Measurements from ENCODE around the gene GPRIN3. TPM values are rescaled to one million over a fixed set of nuclear protein-coding genes. Genes with fewer than 3 reads are reported as not detected.

GPRIN3 gene
- total and polyA plus RNA-seq, 2 experiments from 2014 or later = 5.1 to 18.0 TPM

DNA sequence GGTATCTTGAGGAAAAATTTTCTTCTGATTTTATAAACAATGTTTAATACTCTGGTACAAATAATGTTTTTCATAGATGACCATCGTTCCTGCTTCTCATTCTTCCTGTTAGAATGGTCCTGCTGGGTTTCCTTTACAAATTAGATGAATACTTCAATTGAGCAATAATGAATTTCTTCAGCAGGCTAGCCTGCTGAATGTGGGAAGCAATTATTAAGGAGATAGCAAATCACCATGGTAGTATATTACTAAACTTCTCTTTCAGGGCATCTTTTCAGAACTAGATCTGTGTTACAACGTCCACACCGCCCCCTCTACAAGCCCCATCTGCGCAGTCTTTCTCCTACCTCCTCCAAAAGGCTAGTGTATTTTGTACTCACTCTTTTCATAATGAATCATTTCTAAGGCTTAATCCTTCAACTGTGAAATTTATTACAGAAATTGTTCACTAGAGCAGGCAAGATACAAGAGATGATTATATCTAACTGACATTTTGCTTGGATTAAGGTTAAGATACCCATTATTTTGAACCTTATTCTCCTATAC, 38.4 kb downstream of the GPRIN3 start:
- no peak for DNase-seq (ENCODE audit: low read depth in 1 of 2, low spot score in 1 of 2)
- TF ChIP-seq, protein P1, sequence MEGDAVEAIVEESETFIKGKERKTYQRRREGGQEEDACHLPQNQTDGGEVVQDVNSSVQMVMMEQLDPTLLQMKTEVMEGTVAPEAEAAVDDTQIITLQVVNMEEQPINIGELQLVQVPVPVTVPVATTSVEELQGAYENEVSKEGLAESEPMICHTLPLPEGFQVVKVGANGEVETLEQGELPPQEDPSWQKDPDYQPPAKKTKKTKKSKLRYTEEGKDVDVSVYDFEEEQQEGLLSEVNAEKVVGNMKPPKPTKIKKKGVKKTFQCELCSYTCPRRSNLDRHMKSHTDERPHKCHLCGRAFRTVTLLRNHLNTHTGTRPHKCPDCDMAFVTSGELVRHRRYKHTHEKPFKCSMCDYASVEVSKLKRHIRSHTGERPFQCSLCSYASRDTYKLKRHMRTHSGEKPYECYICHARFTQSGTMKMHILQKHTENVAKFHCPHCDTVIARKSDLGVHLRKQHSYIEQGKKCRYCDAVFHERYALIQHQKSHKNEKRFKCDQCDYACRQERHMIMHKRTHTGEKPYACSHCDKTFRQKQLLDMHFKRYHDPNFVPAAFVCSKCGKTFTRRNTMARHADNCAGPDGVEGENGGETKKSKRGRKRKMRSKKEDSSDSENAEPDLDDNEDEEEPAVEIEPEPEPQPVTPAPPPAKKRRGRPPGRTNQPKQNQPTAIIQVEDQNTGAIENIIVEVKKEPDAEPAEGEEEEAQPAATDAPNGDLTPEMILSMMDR (IDR thresholded peaks at IDR 0.05; ENCODE audit: low read depth, low read length) = no peak
- Histone ChIP-seq H3K4me1 (ENCODE audit: low read depth) (peaks cover 20% of the 10 kb centered on the region), H3K27ac (no peak overlapping the region), H3K9me3 (ENCODE audit: low read depth) (no peaks in the 10 kb centered on the region), H3K27me3 (no peaks in the 10 kb centered on the region), H3K36me3 (no peaks in the 10 kb centered on the region), H3K4me3 (no peak overlapping the region)

DNA sequence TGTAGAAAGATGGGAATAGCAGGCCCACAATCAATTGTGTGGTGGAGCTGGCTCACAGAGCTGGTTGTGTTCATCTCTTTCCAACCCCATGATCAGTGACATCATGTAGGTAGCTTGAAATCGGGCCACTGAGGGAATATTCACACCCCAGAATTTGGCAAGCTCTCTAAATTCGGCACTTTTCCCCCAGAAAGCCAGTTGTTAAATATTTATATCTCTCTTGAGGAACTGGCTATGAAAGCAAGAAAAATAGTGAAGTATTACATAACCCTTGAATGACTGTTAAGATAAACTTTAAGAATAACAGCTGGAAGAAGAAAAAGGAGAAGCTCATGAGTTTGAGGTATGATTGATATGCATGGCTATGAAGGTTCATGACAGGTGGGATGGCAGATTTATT, 38.9 kb downstream of the GPRIN3 start:
- Histone ChIP-seq H3K4me1 (ENCODE audit: low read depth) (peaks cover 20% of the 10 kb centered on the region), H3K27me3 (no peaks in the 10 kb centered on the region), H3K27ac (no peak overlapping the region), H3K4me3 (no peak overlapping the region), H3K9me3 (ENCODE audit: low read depth) (no peaks in the 10 kb centered on the region), H3K36me3 (no peaks in the 10 kb centered on the region)
- TF ChIP-seq, protein P1 (IDR thresholded peaks at IDR 0.05; ENCODE audit: low read depth, low read length) = no peak
- no peak for DNase-seq (ENCODE audit: low read depth in 1 of 2, low spot score in 1 of 2)

DNA sequence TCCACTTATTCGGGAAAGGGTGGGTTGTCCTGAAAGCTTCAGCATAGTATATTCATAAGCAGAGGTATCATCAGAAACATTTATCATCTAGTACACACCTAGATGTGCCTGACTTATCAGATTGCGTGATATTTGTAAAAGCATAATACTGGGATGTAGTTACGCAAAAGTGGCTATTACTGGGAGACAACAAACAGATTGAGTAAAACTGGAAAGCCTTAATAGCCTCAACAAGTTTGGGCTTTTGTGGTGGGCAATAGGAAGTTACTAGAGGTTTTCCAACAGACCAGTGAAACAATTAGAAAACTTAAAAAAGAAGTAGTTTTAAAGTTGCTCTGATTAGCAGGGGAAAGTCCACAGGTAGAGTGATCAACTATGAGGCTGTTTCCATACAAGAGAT, 39.8 kb downstream of the GPRIN3 start:
- H3K36me3 ChIP-seq = no peaks in the 10 kb centered on the region
- no peaks in the 10 kb centered on the region for H3K27me3 ChIP-seq
- H3K9me3 ChIP-seq (ENCODE audit: low read depth) = no peaks in the 10 kb centered on the region
- H3K27ac ChIP-seq = peak overlapping the region; percentile 69
- DNase-seq (ENCODE audit: low read depth in 1 of 2, low spot score in 1 of 2) = no peak
- TF ChIP-seq, protein P1 (IDR thresholded peaks at IDR 0.05; ENCODE audit: low read depth, low read length) = no peak
- no peak overlapping the region for H3K4me3 ChIP-seq
- H3K4me1 ChIP-seq (ENCODE audit: low read depth) = peaks cover 24% of the 10 kb centered on the region

DNA sequence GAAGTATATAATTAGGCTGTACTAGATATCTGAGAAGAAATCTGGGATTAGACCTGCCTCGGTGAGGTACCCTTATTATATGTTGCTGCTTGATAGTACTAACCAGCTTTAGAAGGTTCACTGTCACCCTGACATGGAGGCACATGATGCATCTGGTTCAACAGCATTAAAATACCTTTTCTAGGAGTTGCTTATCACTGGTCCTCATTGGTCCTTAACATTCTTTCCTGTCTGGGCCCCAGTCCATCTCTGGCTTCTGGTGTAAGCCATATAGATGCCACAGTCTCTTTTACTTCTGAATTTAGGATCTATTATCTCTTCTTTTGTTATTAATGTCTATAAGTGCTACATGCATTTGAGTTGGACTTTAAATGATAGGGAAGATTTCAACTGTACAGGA, 40.2 kb downstream of the GPRIN3 start:
- peak in 1 of 2 donors; percentile 52 for DNase-seq (ENCODE audit: low read depth in 1 of 2, low spot score in 1 of 2)
- Histone ChIP-seq H3K36me3 (no peaks in the 10 kb centered on the region), H3K9me3 (ENCODE audit: low read depth) (no peaks in the 10 kb centered on the region), H3K4me3 (no peak overlapping the region), H3K4me1 (ENCODE audit: low read depth) (peaks cover 29% of the 10 kb centered on the region), H3K27ac (peak overlapping the region; percentile 69), H3K27me3 (no peaks in the 10 kb centered on the region)
- TF ChIP-seq, protein P1 (IDR thresholded peaks at IDR 0.05; ENCODE audit: low read depth, low read length) = no peak

DNA sequence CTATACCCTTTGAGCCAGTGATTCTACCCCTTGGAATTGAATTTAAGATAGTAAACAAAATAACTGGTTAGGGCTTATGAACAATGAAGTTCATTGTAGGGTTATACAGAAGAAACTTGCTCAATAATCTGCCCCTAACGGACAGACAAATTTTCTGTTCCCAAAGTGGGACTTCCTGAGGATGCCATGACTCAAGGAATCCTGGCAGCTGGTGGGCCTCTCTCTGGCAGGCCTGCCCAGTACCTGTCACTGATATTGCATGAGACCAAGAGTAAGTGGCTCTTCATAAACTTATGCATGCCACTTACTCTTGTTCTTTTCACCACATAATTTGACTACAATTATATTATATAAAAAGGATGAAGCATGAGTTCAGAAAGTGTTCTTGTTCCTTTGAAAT, 41.5 kb downstream of the GPRIN3 start:
- Histone ChIP-seq H3K4me1 (ENCODE audit: low read depth) (peaks cover 40% of the 10 kb centered on the region), H3K36me3 (no peaks in the 10 kb centered on the region), H3K4me3 (no peak overlapping the region), H3K27me3 (no peaks in the 10 kb centered on the region), H3K9me3 (ENCODE audit: low read depth) (no peaks in the 10 kb centered on the region), H3K27ac (no peak overlapping the region)
- no peak for DNase-seq (ENCODE audit: low read depth in 1 of 2, low spot score in 1 of 2)
- TF ChIP-seq, protein P1 (IDR thresholded peaks at IDR 0.05; ENCODE audit: low read depth, low read length) = no peak

Data from cardiac muscle cell (in vitro differentiated cells and primary cell).